ENCODE measurements around the gene TBC1D7. TPM values are rescaled to one million over a fixed set of nuclear protein-coding genes. Genes with fewer than 3 reads are reported as not detected.

Gene TBC1D7
- total and polyA plus RNA-seq, 7 experiments from 2014 or later = 11.7 to 34.6 (median 16.9) TPM

DNA sequence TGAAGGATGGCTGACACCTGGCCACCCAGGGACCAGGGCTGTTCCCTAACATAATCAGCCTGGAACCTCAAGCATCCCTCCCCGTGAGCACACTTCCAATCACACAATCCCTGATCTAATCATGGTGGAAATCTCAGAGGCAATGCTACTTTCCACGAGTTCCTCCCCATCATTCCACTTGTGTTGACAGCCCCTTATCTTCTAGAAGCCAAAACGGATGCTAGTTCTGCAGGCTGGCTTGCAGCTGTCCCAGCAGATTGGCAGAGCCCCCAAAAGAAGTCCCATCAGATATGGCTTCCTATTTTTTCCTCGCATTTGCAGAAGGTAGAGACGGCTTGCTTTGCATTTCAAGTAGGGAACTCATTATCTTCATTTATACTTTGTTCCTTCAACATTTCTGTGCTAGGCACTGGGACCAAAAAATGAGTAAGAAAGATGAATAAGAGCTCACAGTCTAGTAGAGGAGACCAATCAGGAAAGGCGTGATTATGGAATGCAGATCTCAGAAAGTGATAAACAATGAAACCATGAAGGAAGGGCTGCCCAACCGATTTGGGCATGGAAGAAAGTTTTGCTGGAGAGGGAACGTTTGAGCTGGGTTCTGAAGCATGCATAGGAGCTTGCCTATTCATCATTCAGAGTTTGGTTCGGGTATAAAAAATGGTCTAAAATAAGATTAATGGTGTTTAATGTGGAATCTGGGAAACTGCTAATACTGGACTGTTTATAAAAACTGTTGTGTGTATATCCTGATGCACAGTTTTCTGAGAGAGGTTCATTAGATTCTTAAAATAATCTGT lies 44.6 kb upstream of the TBC1D7 start:
- intact Hi-C loops (cut with micrococcal nuclease) = loop anchor here (1.0 to 5.0 kb wide), 2 partner anchors 17 to 36 kb away; no protein-coding TSS in a partner anchor
- Histone ChIP-seq H3K9me3 (ENCODE audit: control insufficient read depth in 2 of 3, low read length in 3 of 3) (no peaks in the 10 kb centered on the region), H3K4me3 (ENCODE audit: low read length) (no peak overlapping the region), H3K36me3 (ENCODE audit: control insufficient read depth in 2 of 3, insufficient read depth in 3 of 3, low read length in 3 of 3) (no peaks in the 10 kb centered on the region), H3K4me1 (ENCODE audit: control insufficient read depth in 2 of 2, insufficient read depth in 2 of 2, low read length in 2 of 2) (peaks cover 0 to 9% of the 10 kb centered on the region in 2 donors), H3K27ac (ENCODE audit: low read depth, low read length) (no peak overlapping the region), H3K27me3 (ENCODE audit: control insufficient read depth in 2 of 2, insufficient read depth in 2 of 2, low read length in 2 of 2) (no peaks in the 10 kb centered on the region)
- H3K27me3 Mint-ChIP-seq = no peaks in the 10 kb centered on the region
- ATAC-seq (no peak), DNase-seq (no peak)
- H3K27ac Mint-ChIP-seq = peak overlapping the region in 1 of 9 donors; percentile 0
- H3K9me3 Mint-ChIP-seq = no peaks in the 10 kb centered on the region
- peaks cover 0 to 5% (median 0%) of the 10 kb centered on the region in 5 donors for H3K36me3 Mint-ChIP-seq
- no peak overlapping the region for H3K4me3 Mint-ChIP-seq
- POLR2A ChIA-PET = no interaction called here
- CTCF ChIA-PET = interaction anchor here (1.2 kb wide), 1 partner anchor 38 kb away, joined by 3 read pairs; no protein-coding TSS in a partner anchor
- H3K4me1 Mint-ChIP-seq = peaks cover 0 to 24% (median 2%) of the 10 kb centered on the region in 7 donors

DNA sequence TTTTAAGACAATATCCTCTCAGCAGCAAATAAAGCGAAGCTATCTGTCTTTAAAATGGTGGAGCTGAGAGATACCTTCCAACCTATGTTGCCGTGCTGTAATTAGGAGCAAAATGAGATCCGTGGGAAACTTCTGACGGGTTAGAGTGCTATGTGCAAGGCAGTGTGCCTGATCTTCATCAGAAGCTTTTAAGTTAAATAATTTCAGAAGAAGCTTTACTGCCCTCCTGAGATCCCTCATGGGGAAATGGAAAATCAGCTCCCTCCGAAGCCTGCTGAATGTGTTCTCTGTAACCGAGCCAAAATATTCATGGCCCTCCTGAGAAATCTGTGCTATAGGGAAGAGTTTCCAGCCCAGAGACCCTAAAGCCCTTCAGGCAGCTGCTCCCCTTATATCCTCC lies 43.7 kb upstream of the TBC1D7 start:
- CTCF ChIA-PET = interaction anchor here (1.2 kb wide), 1 partner anchor 38 kb away, joined by 3 read pairs; no protein-coding TSS in a partner anchor
- no peak overlapping the region for H3K27ac Mint-ChIP-seq

DNA sequence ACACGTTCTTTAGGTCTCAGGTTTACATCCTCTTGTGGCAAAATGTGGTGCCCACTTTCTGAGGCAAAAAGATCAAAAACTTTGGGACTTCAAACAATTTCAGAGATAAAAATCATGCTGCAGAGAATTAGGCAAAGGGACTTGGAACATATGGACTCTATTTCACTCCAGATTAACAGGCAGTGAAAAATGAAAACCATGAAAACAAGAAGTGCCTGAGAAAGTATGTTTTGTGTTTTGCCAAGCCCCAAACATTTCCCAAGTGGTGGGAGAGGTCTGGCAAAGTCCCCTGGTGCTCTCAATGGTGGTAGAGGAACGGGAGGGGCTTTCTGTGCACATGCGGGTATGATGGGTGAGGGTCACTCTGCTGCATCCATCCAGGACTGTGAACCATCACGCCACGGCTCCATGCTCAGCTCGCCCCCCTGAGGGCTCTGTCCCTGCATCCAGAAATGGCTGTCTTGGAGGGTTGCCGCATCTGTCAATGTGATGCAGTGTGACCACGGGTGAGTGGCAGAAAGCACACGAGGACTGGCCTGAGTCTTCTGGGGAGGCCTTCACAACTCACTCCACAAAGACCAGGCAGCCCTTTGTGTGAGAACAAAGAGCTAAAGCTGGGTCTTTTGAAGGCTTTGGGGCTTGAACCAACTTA lies 43.2 kb upstream of the TBC1D7 start:
- Histone ChIP-seq H3K4me1 (ENCODE audit: control insufficient read depth in 2 of 2, insufficient read depth in 2 of 2, low read length in 2 of 2) (peaks cover 0 to 9% of the 10 kb centered on the region in 2 donors), H3K27ac (ENCODE audit: low read depth, low read length) (no peak overlapping the region), H3K4me3 (ENCODE audit: low read length) (no peak overlapping the region), H3K36me3 (ENCODE audit: control insufficient read depth in 2 of 3, insufficient read depth in 3 of 3, low read length in 3 of 3) (no peaks in the 10 kb centered on the region), H3K27me3 (ENCODE audit: control insufficient read depth in 2 of 2, insufficient read depth in 2 of 2, low read length in 2 of 2) (no peaks in the 10 kb centered on the region), H3K9me3 (ENCODE audit: control insufficient read depth in 2 of 3, low read length in 3 of 3) (no peaks in the 10 kb centered on the region)
- Mint-ChIP-seq H3K36me3 (peaks cover 0 to 2% (median 0%) of the 10 kb centered on the region in 5 donors), H3K4me3 (no peak overlapping the region), H3K9me3 (no peaks in the 10 kb centered on the region), H3K4me1 (peaks cover 0 to 18% (median 2%) of the 10 kb centered on the region in 7 donors), H3K27ac (no peak overlapping the region), H3K27me3 (no peaks in the 10 kb centered on the region)
- no peak for DNase-seq
- ChIA-PET POLR2A (no interaction called here), CTCF (interaction anchor here (1.2 kb wide), 1 partner anchor 37 kb away, joined by 3 read pairs; no protein-coding TSS in a partner anchor)
- intact Hi-C loops (cut with micrococcal nuclease) = loop anchor here in 1 of 2 donors (5.0 kb wide), 1 partner anchor 34 kb away; no protein-coding TSS in a partner anchor
- no peak for ATAC-seq

More for the DNA sequence above, 43.7 kb upstream of the TBC1D7 start:
- ATAC-seq (no peak), DNase-seq (no peak)
- Mint-ChIP-seq H3K9me3 (no peaks in the 10 kb centered on the region), H3K36me3 (peaks cover 0 to 2% (median 0%) of the 10 kb centered on the region in 5 donors), H3K27me3 (no peaks in the 10 kb centered on the region), H3K4me1 (peaks cover 0 to 18% (median 2%) of the 10 kb centered on the region in 7 donors), H3K4me3 (no peak overlapping the region)
- H3K4me3 ChIP-seq (ENCODE audit: low read length) = no peak overlapping the region
- peaks cover 0 to 9% of the 10 kb centered on the region in 2 donors for H3K4me1 ChIP-seq (ENCODE audit: control insufficient read depth in 2 of 2, insufficient read depth in 2 of 2, low read length in 2 of 2)
- H3K36me3 ChIP-seq (ENCODE audit: control insufficient read depth in 2 of 3, insufficient read depth in 3 of 3, low read length in 3 of 3) = no peaks in the 10 kb centered on the region
- POLR2A ChIA-PET = no interaction called here
- H3K27ac ChIP-seq (ENCODE audit: low read depth, low read length) = no peak overlapping the region
- intact Hi-C loops (cut with micrococcal nuclease) = loop anchor here in 1 of 2 donors (5.0 kb wide), 1 partner anchor 35 kb away; no protein-coding TSS in a partner anchor
- H3K27me3 ChIP-seq (ENCODE audit: control insufficient read depth in 2 of 2, insufficient read depth in 2 of 2, low read length in 2 of 2) = no peaks in the 10 kb centered on the region
- H3K9me3 ChIP-seq (ENCODE audit: control insufficient read depth in 2 of 3, low read length in 3 of 3) = no peaks in the 10 kb centered on the region

DNA sequence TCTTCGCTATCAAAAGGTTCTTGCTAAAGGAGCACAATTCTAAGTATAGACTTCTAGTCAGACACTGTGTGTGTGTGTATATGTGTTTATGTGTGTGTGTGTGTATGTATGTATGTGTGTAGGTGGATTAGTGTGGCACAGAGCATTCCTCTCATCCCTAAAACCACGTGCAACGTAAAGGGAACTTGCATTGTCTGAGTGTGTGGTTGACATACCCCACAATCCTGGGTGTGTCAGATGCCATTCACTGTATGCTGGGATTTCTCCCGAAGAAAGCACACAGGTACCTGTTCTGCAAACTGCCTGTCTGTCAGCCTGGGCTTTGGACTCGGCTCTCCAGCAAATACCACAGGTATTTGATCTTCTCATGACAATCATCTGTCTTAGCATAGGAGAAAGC lies 42.3 kb upstream of the TBC1D7 start:
- no peaks in the 10 kb centered on the region for H3K9me3 ChIP-seq (ENCODE audit: control insufficient read depth in 2 of 3, low read length in 3 of 3)
- Mint-ChIP-seq H3K9me3 (no peaks in the 10 kb centered on the region), H3K27me3 (no peaks in the 10 kb centered on the region), H3K4me3 (no peak overlapping the region), H3K36me3 (no peaks in the 10 kb centered on the region), H3K4me1 (peaks cover 0 to 15% (median 0%) of the 10 kb centered on the region in 7 donors), H3K27ac (no peak overlapping the region)
- H3K27me3 ChIP-seq (ENCODE audit: control insufficient read depth in 2 of 2, insufficient read depth in 2 of 2, low read length in 2 of 2) = no peaks in the 10 kb centered on the region
- H3K36me3 ChIP-seq (ENCODE audit: control insufficient read depth in 2 of 3, insufficient read depth in 3 of 3, low read length in 3 of 3) = no peaks in the 10 kb centered on the region
- no peak overlapping the region for H3K4me3 ChIP-seq (ENCODE audit: low read length)
- H3K4me1 ChIP-seq (ENCODE audit: control insufficient read depth in 2 of 2, insufficient read depth in 2 of 2, low read length in 2 of 2) = peaks cover 0 to 3% of the 10 kb centered on the region in 2 donors
- ChIA-PET CTCF (no interaction called here), POLR2A (no interaction called here)
- ATAC-seq = no peak
- intact Hi-C loops (cut with micrococcal nuclease) = loop anchor here in 1 of 2 donors (5.0 kb wide), 1 partner anchor 33 kb away; no protein-coding TSS in a partner anchor
- DNase-seq = no peak
- no peak overlapping the region for H3K27ac ChIP-seq (ENCODE audit: low read depth, low read length)

DNA sequence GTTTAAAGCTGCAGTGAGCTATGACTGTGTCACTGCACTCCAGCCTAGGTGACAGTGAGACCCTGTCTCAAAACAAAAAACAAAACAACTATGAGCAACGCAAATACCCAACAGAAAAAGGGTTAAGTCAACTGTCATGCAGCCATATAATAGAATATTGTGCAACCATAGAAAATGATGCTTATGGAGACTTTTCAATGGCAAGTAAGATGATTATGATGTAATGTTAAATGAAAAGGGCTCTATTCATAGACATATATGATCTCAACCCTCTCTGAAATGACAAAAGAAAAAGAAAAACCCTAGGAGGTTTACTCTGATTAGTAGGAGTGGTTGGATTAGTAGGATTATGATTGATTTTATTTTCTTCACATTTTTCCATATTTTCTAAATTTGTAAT lies 41.3 kb upstream of the TBC1D7 start:
- Mint-ChIP-seq H3K4me1 (peaks cover 0 to 8% (median 0%) of the 10 kb centered on the region in 7 donors), H3K27me3 (no peaks in the 10 kb centered on the region), H3K36me3 (peaks cover 0 to 3% (median 0%) of the 10 kb centered on the region in 5 donors), H3K9me3 (no peaks in the 10 kb centered on the region), H3K4me3 (no peak overlapping the region), H3K27ac (no peak overlapping the region)
- Histone ChIP-seq H3K27ac (ENCODE audit: low read depth, low read length) (no peak overlapping the region), H3K27me3 (ENCODE audit: control insufficient read depth in 2 of 2, insufficient read depth in 2 of 2, low read length in 2 of 2) (no peaks in the 10 kb centered on the region), H3K9me3 (ENCODE audit: control insufficient read depth in 2 of 3, low read length in 3 of 3) (no peaks in the 10 kb centered on the region), H3K36me3 (ENCODE audit: control insufficient read depth in 2 of 3, insufficient read depth in 3 of 3, low read length in 3 of 3) (no peaks in the 10 kb centered on the region), H3K4me1 (ENCODE audit: control insufficient read depth in 2 of 2, insufficient read depth in 2 of 2, low read length in 2 of 2) (no peaks in the 10 kb centered on the region), H3K4me3 (ENCODE audit: low read length) (no peak overlapping the region)
- CTCF ChIA-PET = no interaction called here
- ATAC-seq = no peak
- POLR2A ChIA-PET = interaction anchor here (0.7 kb wide), 1 partner anchor 697 kb away, joined by 3 read pairs; no protein-coding TSS in a partner anchor
- intact Hi-C loops (cut with micrococcal nuclease) = no loop called here
- DNase-seq = no peak

DNA sequence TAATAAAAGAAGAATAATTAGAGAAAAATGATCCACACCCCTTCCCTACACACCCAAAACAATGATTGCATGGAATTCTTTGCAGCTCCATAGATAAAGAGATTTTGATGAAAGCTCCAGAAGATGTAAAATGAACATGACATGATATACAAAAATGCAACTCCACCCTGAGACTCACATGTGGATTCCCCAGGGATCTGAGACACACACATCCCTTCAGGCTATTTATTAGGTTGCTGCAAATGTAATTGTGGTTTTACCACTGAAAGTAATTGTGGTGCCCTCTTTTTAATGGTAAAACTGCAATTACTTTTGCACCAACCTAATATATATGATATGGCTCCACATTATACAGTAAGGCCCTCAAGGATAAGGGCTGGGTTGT lies 40.4 kb upstream of the TBC1D7 start:
- Histone ChIP-seq H3K36me3 (ENCODE audit: control insufficient read depth in 2 of 3, insufficient read depth in 3 of 3, low read length in 3 of 3) (no peaks in the 10 kb centered on the region), H3K4me3 (ENCODE audit: low read length) (no peak overlapping the region), H3K27ac (ENCODE audit: low read depth, low read length) (no peak overlapping the region), H3K27me3 (ENCODE audit: control insufficient read depth in 2 of 2, insufficient read depth in 2 of 2, low read length in 2 of 2) (no peaks in the 10 kb centered on the region), H3K4me1 (ENCODE audit: control insufficient read depth in 2 of 2, insufficient read depth in 2 of 2, low read length in 2 of 2) (no peaks in the 10 kb centered on the region), H3K9me3 (ENCODE audit: control insufficient read depth in 2 of 3, low read length in 3 of 3) (no peaks in the 10 kb centered on the region)
- peaks cover 0 to 3% (median 0%) of the 10 kb centered on the region in 5 donors for H3K36me3 Mint-ChIP-seq
- CTCF ChIA-PET = interaction anchor here (0.7 kb wide), 1 partner anchor 40 kb away, joined by 3 read pairs; no protein-coding TSS in a partner anchor
- no peak overlapping the region for H3K27ac Mint-ChIP-seq
- no peaks in the 10 kb centered on the region for H3K27me3 Mint-ChIP-seq
- ATAC-seq (no peak), DNase-seq (no peak)
- no peak overlapping the region for H3K4me3 Mint-ChIP-seq
- no peaks in the 10 kb centered on the region for H3K9me3 Mint-ChIP-seq
- POLR2A ChIA-PET = no interaction called here
- intact Hi-C loops (cut with micrococcal nuclease) = no loop called here
- H3K4me1 Mint-ChIP-seq = peaks cover 0 to 5% (median 0%) of the 10 kb centered on the region in 7 donors

All from naive thymus-derived CD4-positive, alpha-beta T cell (primary cell).